SW 1271 (cell line): Measurements from ENCODE around the gene TRPV6.
A peak's percentile ranks its signal among the peaks of the same experiment; 100 is the strongest.

Source experiments
- DNase-seq, 2 experiments: peaks; one replicate each; lab custom pipeline; 2025; lab: John Stamatoyannopoulos, UW

TRPV6 gene

GRCh38 chr7:142883571-142884285 lies 1.8 kb downstream of the TRPV6 start:
- DNase-seq = no peak

- DNase-seq = no peak
These were observed 2.4 kb downstream of the TRPV6 start for GRCh38 chr7:142883145-142883544.

- no peak for DNase-seq
These were observed 3.2 kb downstream of the TRPV6 start for GRCh38 chr7:142882338-142882678.

DNA sequence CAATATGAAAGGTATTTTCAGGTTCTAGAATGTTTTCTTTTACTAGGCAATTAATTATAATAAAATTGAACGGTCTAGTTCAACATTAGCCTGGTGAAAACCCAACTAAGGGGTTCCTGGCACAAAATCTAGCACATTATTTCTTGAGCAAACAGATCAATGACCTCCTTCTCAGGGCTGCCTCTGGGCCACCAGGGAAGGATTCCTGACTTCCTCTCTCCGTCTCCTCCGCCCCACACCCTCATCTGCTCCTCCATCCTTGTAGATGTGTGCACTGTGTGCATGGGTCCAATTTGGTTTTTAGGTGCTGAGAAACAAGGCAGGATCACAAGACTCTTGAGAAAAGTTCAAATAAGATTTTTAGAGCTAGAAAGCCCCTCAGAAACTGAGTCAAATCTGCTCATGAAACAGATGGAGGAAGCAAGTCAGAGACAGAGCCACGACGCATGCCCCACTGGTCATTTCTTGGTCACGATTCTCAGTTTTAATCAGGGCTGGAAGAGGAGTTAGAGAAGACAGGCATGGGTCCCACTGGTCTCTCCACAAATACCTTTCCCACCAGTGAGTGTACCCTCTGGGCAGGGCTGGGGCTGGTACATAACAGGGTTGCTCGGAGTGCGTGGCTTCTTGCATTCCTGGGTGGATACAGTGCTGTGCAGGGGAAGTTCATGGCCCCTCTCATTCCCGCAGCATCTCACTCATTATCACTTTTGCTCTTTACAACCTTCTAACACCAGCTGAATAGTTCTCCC lies 3.8 kb downstream of the TRPV6 start:
- no peak for DNase-seq

- peak in 1 of 2 experiments; percentile 10 for DNase-seq
These were observed 4.6 kb downstream of the TRPV6 start for GRCh38 chr7:142880876-142881505.

DNA sequence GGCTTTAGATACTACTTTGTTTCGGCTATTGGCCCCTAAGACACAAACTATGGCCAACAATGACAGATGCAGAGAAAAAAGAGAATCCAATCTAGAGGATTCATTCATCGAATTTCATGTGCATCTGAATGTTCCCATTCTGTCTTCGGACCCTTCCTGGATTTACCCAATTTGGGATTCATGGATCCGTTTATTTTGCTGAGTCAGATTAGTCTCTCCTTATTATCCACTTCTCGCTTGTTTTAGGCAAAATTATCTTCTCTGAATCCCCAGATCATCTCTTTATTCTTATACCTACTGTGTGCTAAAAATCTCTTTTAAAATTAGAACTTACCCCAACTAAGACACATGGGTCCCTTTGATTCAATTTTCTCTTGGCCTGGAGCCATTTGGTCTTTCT lies 6.5 kb downstream of the TRPV6 start:
- no peak for DNase-seq

DNA sequence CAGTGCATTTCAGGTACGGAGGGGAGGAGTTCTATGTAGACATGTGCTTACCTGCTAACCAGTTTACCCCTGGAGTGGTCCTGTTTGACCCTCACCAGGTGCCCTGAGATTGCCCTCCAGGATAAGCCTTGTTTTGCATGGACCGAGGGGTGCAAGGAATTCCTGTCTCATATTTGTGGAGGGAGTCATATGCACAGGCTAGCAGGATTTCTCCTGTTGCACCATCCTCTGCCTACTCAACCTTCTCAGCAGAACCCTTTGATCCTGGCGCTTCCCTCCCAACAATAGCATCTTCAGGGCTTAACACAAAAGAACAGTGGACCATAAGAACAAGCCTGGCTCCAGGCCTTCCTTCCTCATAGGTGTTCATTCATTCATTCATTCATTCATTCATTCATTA lies 7.2 kb downstream of the TRPV6 start:
- DNase-seq = no peak

- no peak for DNase-seq
These were observed 8.3 kb downstream of the TRPV6 start for GRCh38 chr7:142876991-142877910.

- no peak for DNase-seq
These were observed 9.1 kb downstream of the TRPV6 start for GRCh38 chr7:142876236-142876960.

GRCh38 chr7:142875456-142875855 lies 10.1 kb downstream of the TRPV6 start:
- no peak for DNase-seq

DNA sequence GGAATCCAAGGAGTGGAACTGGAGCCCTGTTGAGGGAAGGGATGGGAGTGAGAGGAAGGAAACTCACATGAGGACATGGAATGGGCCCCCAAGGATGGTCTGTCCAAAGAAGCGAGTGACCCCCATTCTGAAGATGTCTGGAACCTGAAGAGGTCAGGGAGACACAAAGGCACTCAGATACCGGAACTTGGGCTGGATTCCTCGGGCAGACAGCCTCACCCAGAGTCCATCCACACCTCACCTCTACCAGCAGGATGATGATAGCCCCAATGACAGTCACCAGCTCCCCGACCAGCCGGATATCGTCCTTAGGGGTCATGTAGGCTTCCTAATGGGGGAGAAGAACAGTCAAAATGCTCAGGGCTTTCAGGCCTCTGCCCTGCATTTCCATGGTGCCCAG lies 10.7 kb downstream of the TRPV6 start:
- DNase-seq = no peak

GRCh38 chr7:142874409-142874808 lies 11.1 kb downstream of the TRPV6 start:
- no peak for DNase-seq

DNA sequence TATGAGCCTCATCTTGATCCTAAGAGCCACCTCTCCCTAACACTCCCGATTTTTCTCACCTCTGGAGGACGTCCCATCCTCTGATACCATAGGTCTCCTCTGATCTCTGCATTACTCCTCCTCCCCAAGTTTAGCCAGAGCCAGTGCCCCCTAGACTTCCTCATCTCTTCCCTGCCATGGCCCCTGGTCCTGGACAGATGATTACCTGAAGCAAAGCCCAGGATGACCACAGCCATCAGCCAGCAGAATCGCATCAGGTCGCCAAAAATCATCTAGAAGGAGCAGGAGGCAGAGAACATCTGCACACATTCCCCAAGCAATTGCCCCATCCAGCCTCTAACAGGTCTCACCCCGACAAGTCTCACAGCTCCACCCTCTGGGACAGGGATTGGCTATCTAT lies 11.7 kb downstream of the TRPV6 start:
- no peak for DNase-seq

GRCh38 chr7:142873281-142873784 lies 12.2 kb downstream of the TRPV6 start:
- no peak for DNase-seq

DNA sequence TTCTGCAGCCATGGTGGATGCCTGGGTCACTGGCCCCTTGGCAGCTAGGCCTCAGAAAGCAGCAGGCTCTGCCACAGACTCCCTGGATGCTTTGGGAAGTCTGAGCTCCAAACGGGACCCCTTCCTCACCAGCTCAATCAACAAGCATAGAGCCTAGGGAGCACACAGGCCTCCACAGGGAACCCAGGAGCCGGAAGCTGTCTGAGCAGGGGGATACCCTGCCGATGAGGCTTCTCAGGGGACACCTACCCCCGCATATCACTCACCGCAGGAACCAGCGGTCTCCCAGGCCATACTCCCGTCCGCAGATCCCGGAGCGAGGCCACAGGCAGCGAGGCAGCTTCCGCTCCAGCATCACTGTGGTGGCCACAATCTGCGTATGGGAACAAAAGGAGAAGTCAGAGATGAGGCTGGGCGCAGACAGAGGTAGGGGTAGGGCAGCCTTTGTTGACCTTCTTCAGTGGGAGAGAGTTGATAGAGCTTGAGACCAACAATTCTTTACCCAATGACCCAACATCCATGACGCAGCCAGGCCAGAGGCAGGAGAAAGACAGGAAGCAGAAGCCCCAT lies 13.4 kb downstream of the TRPV6 start:
- DNase-seq = no peak

DNA sequence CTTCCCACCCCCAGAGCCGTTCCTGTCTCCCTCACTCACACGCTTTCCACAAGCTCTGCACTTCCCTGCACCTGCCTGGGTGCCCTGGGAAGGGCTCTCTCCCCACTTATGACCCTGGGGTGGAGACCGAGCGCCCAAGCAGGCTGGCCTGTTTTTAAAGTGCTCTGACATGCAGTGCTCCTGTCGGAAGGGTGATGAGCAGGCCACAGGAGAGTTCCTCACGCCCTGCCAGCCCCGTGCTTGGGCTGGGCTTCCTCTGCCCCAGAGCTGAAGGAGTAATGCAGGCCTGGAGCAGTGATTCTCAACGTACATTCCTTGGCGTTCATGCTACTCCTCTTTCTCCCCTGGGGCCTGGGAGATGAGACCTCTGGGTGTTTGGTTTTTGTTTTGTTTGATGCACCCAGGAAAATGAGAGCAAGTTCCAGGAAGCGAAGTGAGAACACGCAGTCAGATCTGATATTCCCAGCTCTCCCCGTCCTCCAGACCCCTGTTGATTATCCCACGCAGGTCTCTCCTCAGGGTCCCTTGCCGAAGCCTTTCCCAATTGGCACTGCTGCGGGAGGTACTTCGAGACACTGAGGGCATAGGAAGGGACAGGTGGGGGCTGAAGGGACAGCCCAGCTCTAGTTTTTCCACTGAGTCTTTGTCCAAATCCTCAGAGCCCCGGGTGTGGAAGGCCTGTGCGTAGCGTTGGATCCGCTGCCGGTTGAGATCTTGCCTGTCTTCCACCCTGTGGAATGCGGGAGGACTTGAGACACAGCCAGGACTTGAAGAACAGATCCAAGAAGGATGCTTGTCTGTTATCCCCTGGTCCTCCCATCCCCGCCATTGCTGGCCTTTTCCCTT lies 14.1 kb downstream of the TRPV6 start:
- DNase-seq = no peak

- no peak for DNase-seq
These were observed 14.8 kb downstream of the TRPV6 start for GRCh38 chr7:142870566-142871259.

- DNase-seq = no peak
These were observed 15.4 kb downstream of the TRPV6 start for GRCh38 chr7:142870147-142870559.

- no peak for DNase-seq
These were observed 16.1 kb downstream of the TRPV6 start for GRCh38 chr7:142869434-142869833.
